GM19351 (cell line): ENCODE results near the gene GMIP.
"Not testable (repeated sequence)": the region's sequence is repeated elsewhere in the genome, so short reads cannot be mapped to it uniquely, and the experiment has no call there.

Experiments used
- ATAC-seq: cut with Tn5 transposase; IDR thresholded peaks from one replicate; pipeline ENCODE4 v1.9.1; 2021; ENCODE audit warnings: mild to moderate bottlenecking, moderate library complexity; ENCODE audit not compliant: unreplicated experiment

The GMIP gene, protein sequence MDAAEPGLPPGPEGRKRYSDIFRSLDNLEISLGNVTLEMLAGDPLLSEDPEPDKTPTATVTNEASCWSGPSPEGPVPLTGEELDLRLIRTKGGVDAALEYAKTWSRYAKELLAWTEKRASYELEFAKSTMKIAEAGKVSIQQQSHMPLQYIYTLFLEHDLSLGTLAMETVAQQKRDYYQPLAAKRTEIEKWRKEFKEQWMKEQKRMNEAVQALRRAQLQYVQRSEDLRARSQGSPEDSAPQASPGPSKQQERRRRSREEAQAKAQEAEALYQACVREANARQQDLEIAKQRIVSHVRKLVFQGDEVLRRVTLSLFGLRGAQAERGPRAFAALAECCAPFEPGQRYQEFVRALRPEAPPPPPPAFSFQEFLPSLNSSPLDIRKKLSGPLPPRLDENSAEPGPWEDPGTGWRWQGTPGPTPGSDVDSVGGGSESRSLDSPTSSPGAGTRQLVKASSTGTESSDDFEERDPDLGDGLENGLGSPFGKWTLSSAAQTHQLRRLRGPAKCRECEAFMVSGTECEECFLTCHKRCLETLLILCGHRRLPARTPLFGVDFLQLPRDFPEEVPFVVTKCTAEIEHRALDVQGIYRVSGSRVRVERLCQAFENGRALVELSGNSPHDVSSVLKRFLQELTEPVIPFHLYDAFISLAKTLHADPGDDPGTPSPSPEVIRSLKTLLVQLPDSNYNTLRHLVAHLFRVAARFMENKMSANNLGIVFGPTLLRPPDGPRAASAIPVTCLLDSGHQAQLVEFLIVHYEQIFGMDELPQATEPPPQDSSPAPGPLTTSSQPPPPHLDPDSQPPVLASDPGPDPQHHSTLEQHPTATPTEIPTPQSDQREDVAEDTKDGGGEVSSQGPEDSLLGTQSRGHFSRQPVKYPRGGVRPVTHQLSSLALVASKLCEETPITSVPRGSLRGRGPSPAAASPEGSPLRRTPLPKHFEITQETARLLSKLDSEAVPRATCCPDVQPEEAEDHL

DNA sequence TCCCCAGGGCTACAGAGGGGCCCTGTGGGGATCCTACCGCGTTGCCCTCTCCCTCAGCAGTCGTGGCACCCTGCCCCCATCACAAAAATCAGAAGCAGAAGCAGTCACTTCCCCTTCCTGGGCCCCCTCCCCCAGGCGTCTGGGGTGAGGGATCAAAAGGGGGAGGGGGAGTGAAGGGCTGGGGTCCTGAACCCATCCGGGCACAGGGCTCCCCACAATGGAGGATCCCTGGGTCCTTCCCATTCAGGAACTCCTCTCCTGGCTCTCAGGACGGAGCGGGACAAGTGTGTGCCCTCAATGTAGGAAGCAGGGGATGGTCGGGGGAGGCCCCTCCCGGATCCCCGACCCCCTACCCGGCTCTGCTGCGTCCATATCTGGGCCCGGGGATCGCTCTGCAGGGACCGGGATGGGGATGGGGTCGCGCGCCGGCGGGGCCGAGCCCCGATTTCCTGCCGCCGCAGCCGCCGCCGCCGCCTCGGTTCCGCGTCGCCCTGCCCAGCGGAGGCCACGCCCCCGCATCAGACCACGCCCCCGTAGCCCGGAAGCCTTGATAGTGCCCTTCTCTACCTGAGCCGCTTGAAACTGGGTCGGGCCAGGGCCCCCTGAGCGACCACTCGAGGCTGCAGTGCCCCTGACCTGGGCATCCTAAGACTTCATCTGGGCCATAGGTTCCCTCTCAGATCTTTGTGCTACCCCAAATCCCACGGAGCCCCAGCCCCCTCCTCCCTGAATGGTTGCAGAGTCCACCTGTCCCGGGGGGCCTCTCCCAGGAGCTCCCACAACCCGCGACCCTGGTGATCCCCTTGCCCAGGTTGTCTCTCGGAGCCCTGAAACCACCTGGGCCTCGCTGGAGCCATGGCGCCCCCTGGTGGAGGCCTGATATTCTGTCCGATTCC, at the start of gene GMIP:
TSS of gene GMIP (minus strand) at position 500 of the 896 bp plus-strand sequence. CDS start at position 372, 128 bp downstream.
- ATAC-seq: peak; percentile 84

DNA sequence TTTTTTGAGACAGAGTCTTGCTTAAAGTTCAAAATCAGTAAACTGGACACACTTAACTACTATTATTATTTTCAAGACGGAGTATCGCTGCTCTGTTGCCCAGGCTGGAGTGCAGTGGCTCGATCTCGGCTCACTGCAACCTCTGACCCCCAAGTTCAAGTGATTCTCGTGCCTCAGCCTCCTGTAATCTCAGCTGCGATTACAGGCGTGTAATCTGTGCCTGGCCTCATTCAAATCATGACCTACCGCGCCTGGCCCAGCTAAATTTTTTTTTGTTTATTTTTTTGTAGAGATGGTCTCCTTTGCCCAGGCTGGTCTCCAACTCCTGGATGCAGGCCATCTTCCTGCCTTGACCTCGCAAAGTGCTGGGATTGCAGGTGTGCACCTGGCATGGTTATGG, 48.2 kb upstream of the GMIP start:
- no peak for ATAC-seq

DNA sequence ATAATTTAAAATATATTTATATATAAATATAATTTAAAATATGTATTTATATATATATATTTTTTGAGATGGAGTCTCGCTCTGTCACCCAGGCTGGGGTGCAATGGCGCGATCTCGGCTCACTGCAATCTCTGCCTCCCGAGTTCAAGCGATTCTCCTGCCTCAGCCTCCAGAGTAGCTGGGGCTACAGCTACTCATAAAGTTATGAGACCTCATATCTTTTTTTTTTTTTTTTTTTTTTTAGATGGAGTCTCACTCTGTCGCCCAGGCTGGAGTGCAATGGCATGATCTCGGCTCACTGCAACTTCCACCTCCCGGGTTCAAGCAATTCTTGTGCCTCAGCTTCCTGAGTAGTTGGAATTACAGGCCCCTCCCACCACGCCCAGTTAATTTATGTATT, 45.6 kb upstream of the GMIP start:
- not testable (repeated sequence) for ATAC-seq

DNA sequence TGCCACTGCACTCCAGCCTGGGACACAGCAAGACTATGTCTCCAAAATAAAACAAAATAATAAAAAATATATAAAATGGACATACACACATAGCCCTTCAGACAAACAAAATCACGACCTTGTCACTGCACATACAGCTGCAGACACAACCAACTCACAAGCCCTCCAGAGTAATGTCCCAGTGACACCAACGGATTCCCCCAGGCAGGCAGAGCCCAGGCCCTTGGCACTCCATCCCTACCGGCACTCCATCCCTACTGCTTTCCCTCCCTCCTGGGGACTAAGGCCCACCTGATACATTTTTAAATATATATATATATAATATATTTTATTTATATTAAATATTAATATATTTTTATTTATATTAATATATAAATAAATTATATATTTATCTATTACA, 43.6 kb upstream of the GMIP start:
- ATAC-seq: no peak

DNA sequence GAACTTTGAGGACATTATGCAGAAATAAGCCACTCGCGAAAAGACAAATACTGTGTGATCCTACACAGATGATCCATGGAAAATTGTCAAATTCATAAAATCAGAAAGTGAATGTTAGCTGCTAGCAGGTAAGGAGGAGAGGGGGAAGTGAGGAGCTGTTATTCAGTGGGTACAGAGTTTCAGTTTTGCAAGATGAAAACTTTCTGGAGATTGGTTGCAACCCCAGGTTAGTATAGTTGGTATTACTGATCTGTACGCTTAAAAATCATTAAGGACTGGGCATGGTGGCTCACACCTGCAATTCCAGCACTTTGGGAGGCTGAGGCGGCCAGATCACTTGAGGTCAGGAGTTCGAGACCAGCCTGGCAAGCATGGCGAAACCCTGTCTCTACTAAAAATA, 43.1 kb upstream of the GMIP start:
- no peak for ATAC-seq

DNA sequence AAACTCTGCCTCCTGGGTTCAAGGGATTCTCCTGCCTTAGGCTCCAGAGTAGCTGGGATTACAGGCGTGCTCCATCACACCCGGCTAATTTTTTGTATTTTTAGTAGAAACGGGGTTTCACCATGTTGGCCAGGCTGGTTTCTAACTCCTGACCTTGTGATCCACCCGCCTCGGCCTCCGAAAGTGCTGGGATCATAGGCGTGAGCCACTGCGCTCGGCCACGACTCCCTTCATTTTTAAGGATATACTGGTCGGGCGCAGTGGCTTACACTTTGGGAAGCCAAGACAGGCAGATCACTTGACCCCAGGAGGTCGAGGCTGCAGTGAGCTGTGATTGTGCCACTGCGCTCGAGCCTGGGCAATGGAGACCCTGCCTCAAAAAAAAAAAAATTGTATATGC, 42.7 kb upstream of the GMIP start:
- not testable (repeated sequence) for ATAC-seq

DNA sequence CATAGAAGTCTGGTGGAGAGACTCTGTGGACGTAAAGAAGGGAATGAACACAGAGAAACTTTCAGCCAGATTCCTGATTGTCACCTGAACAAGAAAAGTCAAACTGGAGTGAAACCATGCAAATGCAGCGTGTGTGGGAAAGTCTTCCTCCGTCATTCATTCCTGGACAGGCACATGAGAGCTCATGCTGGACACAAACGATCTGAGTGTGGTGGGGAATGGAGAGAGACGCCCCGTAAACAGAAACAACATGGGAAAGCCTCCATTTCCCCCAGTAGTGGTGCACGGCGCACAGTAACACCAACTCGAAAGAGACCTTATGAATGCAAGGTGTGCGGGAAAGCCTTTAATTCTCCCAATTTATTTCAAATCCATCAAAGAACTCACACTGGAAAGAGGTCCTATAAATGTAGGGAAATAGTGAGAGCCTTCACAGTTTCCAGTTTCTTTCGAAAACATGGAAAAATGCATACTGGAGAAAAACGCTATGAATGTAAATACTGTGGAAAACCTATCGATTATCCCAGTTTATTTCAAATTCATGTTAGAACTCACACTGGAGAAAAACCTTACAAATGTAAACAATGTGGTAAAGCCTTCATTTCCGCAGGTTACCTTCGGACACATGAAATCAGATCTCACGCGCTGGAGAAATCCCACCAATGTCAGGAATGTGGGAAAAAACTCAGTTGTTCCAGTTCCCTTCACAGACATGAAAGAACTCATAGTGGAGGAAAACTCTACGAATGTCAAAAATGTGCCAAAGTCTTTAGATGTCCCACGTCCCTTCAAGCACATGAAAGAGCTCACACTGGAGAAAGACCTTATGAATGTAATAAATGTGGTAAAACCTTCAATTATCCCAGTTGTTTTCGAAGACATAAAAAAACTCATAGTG, 36.0 kb upstream of the GMIP start:
- no peak for ATAC-seq

DNA sequence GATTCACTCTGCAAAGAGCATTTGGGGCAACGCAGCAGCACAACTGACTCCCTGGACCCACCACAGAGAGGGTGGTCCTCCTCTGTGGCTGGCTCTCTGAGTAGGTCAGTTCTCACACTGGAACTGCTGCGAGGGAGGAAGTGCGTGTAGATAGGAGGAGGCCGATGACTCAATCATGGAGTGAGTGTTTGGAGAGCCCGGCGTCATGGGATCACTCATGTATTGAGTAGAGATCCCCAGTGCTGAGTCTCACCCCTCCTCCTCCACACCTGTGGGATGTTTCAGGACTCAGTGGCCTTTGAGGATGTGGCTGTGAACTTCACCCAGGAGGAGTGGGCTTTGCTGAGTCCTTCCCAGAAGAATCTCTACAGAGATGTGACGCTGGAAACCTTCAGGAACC, 34.1 kb upstream of the GMIP start:
- ATAC-seq: no peak

DNA sequence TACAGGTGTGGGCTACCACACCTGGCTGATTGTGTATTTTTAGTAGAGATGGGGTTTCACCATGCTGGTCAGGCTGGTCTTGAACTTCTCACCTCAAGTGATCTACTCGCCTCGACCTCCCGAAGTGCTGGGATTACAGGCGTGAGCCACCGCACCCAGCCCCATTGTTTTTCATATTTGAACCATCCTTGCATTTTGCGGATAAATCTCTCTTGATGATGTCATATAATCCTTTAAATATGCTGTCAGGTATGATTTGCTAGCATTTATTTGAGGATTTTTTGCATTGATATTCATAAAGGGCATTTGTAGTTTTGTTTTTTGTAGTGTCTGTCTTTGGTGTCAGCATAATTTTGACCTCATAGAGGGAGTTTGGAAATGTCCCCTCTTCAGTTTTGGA, 30.9 kb upstream of the GMIP start:
- ATAC-seq: no peak

DNA sequence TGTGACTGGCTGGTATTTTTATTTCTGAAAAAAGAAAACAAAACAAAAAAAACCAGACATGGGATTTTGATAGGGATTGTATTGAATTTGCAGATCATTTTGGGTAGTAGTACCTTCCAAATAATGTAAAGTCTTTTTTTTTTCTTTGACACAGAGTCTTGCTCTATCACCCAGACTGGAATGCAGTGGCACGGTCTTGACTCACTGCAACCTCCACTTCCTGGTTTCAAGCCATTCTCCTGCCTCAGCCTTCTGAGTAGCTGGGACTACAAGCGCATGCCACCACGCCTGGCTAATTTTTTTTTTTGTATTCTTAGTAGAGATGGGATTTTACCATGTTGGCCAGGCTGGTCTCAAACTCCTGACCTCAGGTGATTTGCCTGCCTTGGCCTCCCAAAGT, 29.4 kb upstream of the GMIP start:
- no peak for ATAC-seq

DNA sequence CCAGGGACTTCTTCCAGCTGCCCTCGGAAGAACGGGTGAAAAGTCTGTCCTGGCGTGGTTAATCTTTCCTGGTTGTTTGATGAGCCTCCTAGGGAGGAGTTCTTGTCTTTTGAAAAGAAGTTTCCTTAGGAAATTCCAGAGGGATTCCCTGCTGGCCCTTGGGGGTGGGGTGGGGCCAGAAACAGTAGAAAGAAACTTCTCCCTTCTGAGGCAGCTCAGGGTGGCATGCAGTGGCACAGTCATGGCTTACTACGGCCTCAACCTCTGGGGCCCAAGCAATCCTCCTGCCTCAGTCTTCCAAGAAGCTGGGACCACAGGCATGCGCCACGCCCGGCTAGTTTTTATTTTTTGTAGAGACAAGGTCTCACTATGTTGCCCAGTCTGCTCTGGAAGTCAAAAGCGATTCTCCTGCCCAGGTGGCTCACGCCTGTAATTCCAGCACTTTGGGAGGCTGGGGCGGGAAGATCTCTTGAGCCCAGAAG, 26.7 kb upstream of the GMIP start:
- ATAC-seq: no peak

DNA sequence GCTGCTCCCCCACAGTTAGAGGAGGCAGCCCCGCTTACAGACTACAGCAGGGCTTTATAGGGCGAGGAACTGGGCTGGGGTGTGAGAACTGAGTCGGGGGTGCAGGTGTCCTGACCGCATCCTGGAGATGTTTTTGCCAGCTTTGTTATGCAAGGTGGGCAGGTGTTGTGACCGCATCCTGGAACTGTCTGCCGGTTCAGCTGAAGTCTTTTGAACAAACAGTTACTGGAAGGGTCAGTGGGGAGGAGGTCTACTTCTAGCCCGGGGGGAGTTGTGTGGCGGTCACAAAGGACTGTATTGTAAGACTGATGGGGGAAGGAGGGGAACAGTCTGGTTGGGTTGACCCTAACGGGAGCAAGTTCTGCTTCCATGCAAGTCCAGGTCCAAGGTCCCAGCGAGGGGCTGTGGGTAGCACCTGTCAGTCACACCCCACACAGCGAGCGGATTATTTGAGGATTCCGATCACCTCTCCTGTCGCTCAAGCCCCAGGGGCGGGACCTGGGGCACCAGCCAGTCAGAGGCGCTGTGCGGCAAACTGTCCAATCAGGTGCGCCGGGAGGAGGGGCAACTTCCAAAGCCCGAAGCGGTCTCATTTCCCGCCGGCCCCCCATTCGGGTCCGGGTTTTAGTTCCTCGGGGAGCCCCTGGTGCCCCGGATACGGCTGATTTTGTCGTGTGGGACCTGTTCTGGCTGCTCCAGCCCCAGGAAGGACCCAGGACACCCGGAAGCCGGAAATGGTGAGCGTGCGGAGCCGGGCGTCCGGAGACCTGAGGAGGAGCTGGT, 25.0 kb upstream of the GMIP start, which contains the start of gene ZNF101:
TSS of gene ZNF101 (plus strand) at position 610 of the 783 bp plus-strand sequence. CDS start at position 735, 125 bp downstream.
- peak; percentile 70 for ATAC-seq

DNA sequence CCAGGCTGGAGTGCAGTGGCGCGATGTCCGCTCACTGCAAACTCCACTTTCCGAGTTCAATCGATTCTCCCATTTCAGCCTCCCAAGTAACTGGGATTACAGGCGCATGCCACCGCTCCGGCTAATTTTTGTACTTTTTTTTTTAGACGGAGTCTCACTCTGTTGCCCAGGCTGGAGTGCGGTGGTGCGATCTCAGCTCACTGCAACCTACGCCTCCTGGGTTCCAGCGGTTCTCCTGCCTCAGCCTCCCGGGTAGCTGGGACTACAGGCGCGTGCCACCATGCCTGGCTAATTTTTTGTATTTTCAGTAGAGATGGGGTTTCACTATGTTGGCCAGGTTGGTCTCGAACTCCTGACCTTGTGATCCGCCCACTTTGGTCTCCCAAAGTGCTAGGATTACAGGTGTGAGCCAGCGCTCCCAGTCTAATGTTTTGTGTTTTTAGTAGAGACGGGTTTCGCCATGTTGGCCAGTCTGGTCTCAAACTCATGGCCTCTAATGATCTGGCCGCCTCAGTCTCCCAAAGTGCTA, 22.0 kb upstream of the GMIP start:
- ATAC-seq: not testable (repeated sequence)

DNA sequence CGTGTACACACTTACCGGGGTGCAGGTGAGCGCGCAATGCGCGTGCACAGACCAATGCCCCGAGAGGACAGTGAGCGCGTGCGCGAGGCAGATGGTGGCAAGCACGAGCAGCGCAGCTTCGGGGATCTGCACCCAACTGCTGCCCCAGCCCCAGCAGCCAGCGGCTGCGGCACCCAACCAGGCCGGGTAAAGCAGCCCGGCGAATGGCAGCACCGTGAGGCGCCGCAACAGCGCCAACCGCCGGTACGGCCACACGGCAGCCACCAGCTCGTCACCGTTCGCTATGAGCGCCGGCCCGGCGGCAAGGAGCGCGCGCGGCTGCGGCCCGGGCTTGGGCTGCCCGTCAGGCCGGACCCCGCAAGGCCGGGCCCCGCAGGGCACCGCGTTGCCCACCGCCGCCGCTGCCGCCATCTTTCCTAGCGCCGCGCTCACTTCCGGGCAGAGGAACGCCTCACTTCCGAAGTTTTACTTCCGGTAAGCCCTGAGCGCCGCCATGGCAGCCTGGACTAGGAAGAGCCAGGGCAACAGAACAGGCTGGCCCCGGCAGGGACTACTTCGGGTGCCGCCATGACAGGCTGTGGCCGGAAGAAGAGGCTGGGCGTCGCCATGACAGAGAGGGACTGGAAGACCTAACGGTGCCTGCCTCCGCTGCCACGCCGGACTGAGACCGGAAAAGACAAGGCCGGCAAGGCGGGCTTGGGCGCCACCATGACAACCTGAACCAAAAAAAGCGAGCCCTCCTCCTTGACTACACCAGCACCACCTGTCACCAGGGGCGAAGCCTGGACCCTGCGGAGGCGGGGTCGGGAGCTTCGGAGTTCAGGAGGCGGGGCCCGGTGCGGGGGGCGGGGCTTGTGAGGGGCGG, 20.0 kb upstream of the GMIP start, which contains the start of gene ATP13A1:
TSS of gene ATP13A1 (minus strand) at position 421 of the 865 bp plus-strand sequence. CDS start at position 411, 10 bp downstream.
- ATAC-seq: peak; percentile 61

DNA sequence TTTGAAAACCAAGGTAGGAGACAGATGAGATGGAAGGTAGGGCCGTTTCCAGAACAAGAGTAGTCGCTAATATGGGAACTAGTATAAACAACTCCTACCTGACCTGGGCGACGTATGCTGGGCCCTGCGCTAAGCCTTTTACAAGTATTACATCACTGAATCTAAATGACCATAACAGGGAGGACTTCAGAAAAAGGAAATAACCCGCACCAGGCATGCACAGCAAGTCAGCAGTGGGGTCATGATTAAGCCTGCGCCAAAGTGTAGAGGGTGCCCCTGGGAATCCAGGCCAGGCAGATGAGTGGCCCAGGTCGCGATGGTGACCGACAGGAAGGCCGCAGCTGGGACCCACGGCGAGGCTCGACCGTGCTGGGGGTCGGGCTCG, 19.4 kb upstream of the GMIP start:
- ATAC-seq: no peak

DNA sequence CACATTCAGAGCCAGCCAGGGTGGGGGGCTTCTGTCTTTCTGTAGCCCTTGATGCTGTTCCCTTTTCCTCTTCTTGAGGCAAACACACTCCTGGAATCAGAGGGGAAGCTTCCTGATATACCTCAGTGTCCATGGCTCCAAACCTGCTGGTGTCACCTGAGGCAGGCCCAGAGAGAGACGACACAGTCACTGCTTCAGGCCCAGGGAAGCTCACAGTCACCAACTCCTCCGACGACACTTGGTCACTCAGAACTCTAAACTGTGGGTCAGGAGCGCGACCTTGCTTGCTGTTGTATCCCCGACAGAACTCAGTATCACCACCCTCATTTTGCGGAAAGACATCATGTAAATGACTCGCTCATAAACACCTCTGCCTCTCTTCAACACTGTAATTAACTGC, 18.9 kb upstream of the GMIP start:
- ATAC-seq: no peak

DNA sequence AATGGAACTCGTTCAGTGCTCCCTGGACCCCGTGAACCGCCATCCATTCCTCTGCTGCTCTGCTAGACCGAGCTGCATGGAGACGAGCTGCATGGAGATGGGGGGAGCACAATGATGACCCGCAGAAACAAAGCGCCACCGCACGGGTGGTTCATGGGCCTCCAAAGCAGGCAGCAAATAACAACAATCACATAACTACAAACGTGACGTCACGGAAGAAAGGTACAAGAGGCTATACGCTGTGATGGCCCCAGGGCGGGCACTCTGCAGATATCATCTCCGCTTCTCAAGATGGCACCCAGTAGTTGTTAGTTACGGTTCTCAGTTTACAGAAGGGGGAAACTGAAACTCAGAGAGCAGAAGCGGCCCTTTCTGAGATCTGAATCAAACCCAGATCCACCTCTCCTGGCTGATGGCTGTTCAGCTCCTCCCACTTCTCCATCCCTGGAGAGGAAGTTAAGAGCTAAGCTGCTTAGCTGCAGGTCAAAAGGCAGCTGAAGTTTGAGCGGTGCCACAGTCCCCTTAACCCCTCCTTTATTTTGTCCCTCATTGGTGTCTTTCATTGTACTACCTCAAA, 18.3 kb upstream of the GMIP start:
- ATAC-seq: peak; percentile 58
